Kidney epithelial cell (primary cell): ENCODE results near the gene MX2. TPM values are rescaled to one million over a fixed set of nuclear protein-coding genes. Genes with fewer than 3 reads are reported as not detected.

Experiments used
- DNase-seq: peaks from one replicate; pipeline ENCODE4 v3.0.0-alpha.2; 2010; ENCODE audit warnings: low read depth
- H3K27me3 ChIP-seq: 2 replicates; pipeline ENCODE4 v1.6.0; 2011; ENCODE audit warnings: low read length; ENCODE audit not compliant: control insufficient read depth, insufficient read depth
- H3K36me3 ChIP-seq: 2 replicates; pipeline ENCODE4 v1.5.1; 2011; ENCODE audit warnings: low read length; ENCODE audit not compliant: control insufficient read depth, insufficient read depth
- H3K4me3 ChIP-seq: 2 replicates; pipeline ENCODE4 v1.5.1; 2011; ENCODE audit warnings: low read depth, mild to moderate bottlenecking, control low read depth, low read length
- total RNA-seq: library from RNA; depleted of rRNA; stranded (reverse); fragments of >200 nt; gene quantifications from 2 replicates; pipeline ENCODE4 v1.2.3, GENCODE V29; 2015
- TF ChIP-seq, protein P1 (sequence below): IDR thresholded peaks from 2 replicates; pipeline ENCODE4 v1.5.1; 2011; ENCODE audit warnings: mild to moderate bottlenecking, moderate library complexity, low read length, control low read depth, inconsistent platforms; ENCODE audit not compliant: insufficient read depth, poor library complexity, severe bottlenecking

MX2 gene
- total RNA-seq, 1 donor from 2014 or later: 1.4 TPM

DNA sequence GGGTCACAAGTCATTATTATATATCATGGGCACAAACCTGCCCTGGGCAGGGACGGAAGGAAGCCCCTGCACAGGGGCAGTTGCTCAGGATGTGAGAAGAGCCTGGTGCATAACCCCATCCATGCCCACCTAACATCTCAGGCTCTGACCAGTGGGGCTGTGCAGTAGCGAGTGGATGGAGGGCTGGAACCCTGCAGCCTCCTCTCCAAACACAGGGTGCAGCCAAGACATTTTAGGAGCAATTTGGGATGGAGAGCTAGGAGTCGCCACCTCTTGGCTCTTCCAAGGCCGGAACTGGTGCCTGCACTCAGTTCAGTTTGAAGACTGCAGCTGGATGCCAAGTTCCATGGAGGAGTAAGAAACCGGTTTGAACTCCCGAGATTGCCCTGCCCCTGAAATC, 67.0 kb downstream of the MX2 start:
- H3K27me3 ChIP-seq: peaks cover 7% of the 10 kb centered on the region
- DNase-seq: no peak
- no peak overlapping the region for H3K4me3 ChIP-seq
- TF ChIP-seq, protein P1, sequence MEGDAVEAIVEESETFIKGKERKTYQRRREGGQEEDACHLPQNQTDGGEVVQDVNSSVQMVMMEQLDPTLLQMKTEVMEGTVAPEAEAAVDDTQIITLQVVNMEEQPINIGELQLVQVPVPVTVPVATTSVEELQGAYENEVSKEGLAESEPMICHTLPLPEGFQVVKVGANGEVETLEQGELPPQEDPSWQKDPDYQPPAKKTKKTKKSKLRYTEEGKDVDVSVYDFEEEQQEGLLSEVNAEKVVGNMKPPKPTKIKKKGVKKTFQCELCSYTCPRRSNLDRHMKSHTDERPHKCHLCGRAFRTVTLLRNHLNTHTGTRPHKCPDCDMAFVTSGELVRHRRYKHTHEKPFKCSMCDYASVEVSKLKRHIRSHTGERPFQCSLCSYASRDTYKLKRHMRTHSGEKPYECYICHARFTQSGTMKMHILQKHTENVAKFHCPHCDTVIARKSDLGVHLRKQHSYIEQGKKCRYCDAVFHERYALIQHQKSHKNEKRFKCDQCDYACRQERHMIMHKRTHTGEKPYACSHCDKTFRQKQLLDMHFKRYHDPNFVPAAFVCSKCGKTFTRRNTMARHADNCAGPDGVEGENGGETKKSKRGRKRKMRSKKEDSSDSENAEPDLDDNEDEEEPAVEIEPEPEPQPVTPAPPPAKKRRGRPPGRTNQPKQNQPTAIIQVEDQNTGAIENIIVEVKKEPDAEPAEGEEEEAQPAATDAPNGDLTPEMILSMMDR: no peak
- H3K36me3 ChIP-seq: no peaks in the 10 kb centered on the region

- TF ChIP-seq, protein P1: no peak
- H3K27me3 ChIP-seq: peaks cover 7% of the 10 kb centered on the region
- no peak for DNase-seq
- no peaks in the 10 kb centered on the region for H3K36me3 ChIP-seq
- H3K4me3 ChIP-seq: no peak overlapping the region
These were observed 67.5 kb downstream of the MX2 start for GRCh38 chr21:41429305-41429704.

GRCh38 chr21:41429925-41430491, 68.2 kb downstream of the MX2 start:
- Histone ChIP-seq H3K36me3 (no peaks in the 10 kb centered on the region), H3K4me3 (no peak overlapping the region), H3K27me3 (peaks cover 7% of the 10 kb centered on the region)
- TF ChIP-seq, protein P1: no peak
- DNase-seq: no peak

DNA sequence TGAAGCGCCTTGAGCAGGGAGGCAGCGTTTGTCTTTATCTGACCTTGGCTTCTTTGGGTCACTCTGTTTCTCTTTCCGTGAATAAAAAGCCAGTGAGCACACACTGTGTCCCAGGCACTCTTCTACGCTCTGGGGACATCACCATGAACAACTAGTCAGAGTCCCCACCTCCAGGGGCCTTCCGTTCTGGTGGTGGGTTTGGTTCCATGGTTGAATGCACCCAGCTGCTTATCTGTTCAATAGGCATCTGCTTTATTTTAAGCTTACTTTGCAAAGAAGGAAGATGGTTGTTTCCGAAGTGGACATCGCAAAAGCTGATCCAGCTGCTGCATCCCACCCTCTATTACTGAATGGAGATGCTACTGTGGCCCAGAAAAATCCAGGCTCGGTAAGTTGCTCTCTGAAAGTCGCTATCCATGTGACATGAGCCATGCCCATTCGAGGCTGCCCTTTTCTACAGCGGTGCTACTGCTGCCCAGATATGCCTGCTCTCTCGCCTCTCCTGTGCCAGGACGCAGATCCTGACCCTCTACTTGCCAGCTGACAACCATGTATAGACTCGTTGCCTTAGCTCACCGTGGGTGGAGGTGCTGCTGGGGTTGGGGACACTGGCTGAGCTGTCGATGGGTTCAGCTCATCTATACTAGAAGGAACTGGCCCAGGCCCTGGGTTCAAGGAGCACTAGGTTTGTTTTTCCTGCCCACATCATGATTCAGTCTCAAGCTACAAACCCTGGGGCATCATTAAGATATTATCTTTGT, 70.1 kb downstream of the MX2 start:
- no peak for DNase-seq
- Histone ChIP-seq H3K36me3 (no peaks in the 10 kb centered on the region), H3K27me3 (peaks cover 3% of the 10 kb centered on the region), H3K4me3 (no peak overlapping the region)
- TF ChIP-seq, protein P1: no peak

DNA sequence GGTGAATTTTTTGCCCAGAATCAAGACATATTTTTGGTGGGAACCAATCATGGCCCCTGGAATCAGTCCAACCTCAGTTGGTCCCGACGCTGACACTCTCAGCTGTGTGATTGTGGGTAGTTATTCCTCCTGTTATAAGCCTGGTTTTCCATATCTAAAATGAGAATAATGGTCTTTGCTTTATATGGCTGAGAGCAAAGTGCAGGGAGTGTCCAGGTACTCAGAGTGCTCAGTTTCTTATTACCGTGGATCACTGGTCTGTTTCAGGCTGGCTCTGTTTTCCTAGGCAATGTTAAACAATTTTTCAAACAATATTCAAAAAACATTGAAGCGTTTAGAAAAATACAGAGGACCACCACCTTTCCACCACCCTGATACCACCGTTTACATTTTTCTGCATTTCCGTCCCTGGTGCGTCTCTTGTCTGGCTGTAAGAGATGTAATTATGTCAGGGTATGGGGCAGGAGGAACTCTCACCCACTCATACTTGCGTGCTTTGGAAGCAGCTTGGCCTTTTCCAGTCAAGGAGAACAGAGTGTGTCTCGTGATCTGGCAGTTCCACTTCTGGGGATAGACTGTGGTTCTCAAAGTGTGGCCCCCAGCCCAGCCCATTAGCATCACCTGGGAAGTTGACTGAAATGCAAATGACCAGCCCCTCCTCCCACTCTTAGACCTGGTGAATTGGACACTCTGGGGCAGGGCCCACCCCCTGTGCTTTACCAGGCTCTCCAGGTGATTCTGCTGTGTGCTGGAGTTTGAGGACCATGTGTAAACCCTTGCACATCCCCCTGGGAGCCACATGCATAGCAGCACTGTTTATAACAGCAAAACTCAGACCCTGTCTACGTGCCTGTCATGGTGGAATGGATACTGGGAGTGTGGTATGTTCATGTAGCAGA, 71.0 kb downstream of the MX2 start:
- Histone ChIP-seq H3K4me3 (no peak overlapping the region), H3K36me3 (no peaks in the 10 kb centered on the region), H3K27me3 (no peaks in the 10 kb centered on the region)
- no peak for DNase-seq
- TF ChIP-seq, protein P1: no peak
